Naive B cell (primary cell): ENCODE data around the gene ZNF787. TPM values are rescaled to one million over a fixed set of nuclear protein-coding genes. Genes with fewer than 3 reads are reported as not detected.
A peak's percentile ranks its signal among the peaks of the same experiment; 100 is the strongest.
"Not testable (repeated sequence)": the region's sequence is repeated elsewhere in the genome, so short reads cannot be mapped to it uniquely, and the experiment has no call there.

Experiments used
- ATAC-seq, 2 donors: fragments of 150-1000 bp; cut with Tn5 transposase; 2 replicates each; pipeline ENCODE4 v1.10.0; 2021; ENCODE audit warnings: low read depth in 2 of 2, mild to moderate bottlenecking in 2 of 2, moderate library complexity in 2 of 2
- DNase-seq: peaks from one replicate; pipeline ENCODE4 v3.0.0; 2022
- H3K27ac Mint-ChIP-seq, 6 donors: one replicate each; pipeline ENCODE4 v1.8.0; 2020 to 2022; ENCODE audit warnings: mild to moderate bottlenecking in 6 of 6, mixed read lengths in 6 of 6, moderate library complexity in 5 of 6, inconsistent platforms in 2 of 6
- H3K27me3 Mint-ChIP-seq, 3 donors: one replicate each; pipeline ENCODE4 v1.8.0; 2021 to 2022; ENCODE audit warnings: mixed read lengths in 3 of 3, mild to moderate bottlenecking in 1 of 3
- H3K36me3 Mint-ChIP-seq, 2 donors: one replicate each; pipeline ENCODE4 v1.8.0; 2020 to 2022; ENCODE audit warnings: mixed read lengths in 2 of 2, inconsistent platforms in 1 of 2, mild to moderate bottlenecking in 1 of 2
- H3K4me1 Mint-ChIP-seq, 3 donors: one replicate each; pipeline ENCODE4 v1.8.0; 2020 to 2022; ENCODE audit warnings: mixed read lengths in 3 of 3, inconsistent platforms in 1 of 3, mild to moderate bottlenecking in 1 of 3, moderate library complexity in 1 of 3
- H3K4me3 Mint-ChIP-seq, 8 donors: one replicate each; pipeline ENCODE4 v1.8.0; 2020 to 2022; ENCODE audit warnings: mild to moderate bottlenecking in 8 of 8, mixed read lengths in 8 of 8, moderate library complexity in 8 of 8, inconsistent platforms in 2 of 8
- H3K9me3 Mint-ChIP-seq, 7 donors: one replicate each; pipeline ENCODE4 v1.8.0; 2020 to 2022; ENCODE audit warnings: mixed read lengths in 7 of 7, mild to moderate bottlenecking in 5 of 7, inconsistent platforms in 2 of 7, moderate library complexity in 1 of 7
- polyA plus RNA-seq, 6 donors: library from polyadenylated mRNA; unstranded; fragments of 300-500 nt; fragmentation: Illumina TruSeq; gene quantifications; one replicate each; pipeline ENCODE4 v1.2.3, GENCODE V29; 2021; ENCODE audit warnings: low read depth in 6 of 6

The ZNF787 gene
- polyA plus RNA-seq, 6 donors from 2014 or later, result 1.4 to 4.7 (median 2.5) TPM

DNA sequence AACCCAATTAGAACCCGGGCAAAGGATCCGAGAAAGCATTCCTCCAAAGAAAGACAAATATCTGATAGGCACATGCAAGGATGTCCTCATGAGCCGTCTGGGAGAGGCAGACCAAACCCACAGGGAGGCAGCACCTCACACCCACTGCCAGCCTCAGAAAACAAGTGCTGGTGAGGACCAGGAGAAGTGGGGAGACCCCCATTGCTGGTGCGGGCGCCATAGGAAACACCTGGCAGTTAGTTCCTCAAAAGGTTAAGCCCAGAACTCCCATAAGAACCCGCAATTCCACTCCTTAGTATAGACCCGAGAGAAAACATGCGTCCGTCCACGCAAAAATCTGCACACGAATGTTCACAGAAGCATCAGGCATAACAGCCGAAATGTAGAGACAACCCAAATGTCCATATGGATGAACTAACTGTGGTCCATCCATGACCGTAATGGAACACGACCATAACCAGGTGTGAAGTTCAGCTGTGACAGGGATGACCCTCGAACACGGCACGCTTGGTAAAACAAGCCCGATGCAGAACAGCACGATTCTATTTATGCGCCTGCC is 7.9 kb downstream of the ZNF787 start:
- Mint-ChIP-seq H3K9me3 (no peaks in the 10 kb centered on the region), H3K27ac (peak overlapping the region; percentile 77 to 98 (median 97)), H3K4me3 (peak overlapping the region; percentile 74 to 89 (median 86)), H3K27me3 (no peaks in the 10 kb centered on the region), H3K4me1 (peaks cover 59 to 91% (median 84%) of the 10 kb centered on the region in 3 donors), H3K36me3 (no peaks in the 10 kb centered on the region)
- ATAC-seq (peak; percentile 53), DNase-seq (peak; percentile 73)

DNA sequence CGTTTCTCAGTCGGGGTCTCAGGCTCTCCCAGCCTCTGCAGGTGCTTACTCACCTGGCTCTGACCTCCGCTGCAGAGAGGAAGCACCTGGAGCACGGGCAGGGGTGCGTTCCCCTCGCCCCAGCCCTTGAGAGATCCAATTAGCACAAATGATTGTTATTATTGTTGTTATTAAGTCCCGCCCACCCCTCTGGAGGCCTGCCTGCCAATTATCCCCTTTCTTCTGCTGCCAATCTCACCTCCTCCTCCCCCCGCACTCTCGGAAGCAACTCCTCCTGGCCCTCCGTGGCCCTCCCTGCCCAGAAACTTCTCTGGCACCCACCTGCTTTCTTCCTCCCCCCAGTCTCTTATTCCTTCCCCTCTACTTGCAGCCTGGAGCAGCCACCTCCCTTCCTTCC is 8.8 kb downstream of the ZNF787 start:
- Mint-ChIP-seq H3K4me3 (peak overlapping the region; percentile 76 to 90 (median 87)), H3K9me3 (no peaks in the 10 kb centered on the region), H3K36me3 (no peaks in the 10 kb centered on the region), H3K27ac (peak overlapping the region; percentile 93 to 98 (median 96)), H3K27me3 (no peaks in the 10 kb centered on the region), H3K4me1 (peaks cover 58 to 91% (median 84%) of the 10 kb centered on the region in 3 donors)
- ATAC-seq (no peak), DNase-seq (no peak)

DNA sequence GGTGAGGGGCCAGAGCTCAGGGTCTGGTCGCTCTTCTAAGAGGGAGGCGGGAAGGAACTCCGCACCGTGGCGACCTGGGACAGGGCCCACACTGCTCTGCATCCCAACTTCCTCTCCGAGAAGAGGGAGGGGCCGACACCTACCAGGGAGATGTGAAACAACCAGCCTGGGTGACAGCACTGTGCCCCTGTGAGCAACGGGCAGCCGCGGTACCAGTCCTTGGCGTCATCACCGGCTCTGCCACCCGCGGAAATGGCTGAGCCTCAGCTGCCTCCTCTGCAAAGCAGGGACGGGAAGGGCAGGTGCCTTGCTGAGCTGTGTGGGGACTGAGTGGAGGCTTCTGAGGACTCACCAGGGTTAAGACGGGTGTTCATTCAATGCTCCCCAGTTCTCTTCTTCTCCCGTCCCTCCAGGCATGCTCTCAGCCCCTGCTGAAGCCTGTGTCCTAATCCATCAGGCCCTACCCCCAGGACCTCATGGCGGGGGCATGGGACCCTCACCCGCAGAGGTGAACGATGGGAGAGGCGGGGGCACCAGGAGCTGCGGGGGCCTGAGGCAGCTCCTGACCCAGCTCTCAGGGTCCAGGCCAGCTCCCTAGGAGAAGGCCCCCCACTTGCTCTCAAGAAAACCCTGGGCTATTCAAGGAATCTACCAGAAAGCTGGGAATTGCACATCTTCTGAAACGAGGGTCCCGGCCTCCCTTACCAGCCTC is 9.3 kb downstream of the ZNF787 start:
- Mint-ChIP-seq H3K36me3 (no peaks in the 10 kb centered on the region), H3K27me3 (no peaks in the 10 kb centered on the region), H3K27ac (peak overlapping the region; percentile 93 to 98 (median 96)), H3K9me3 (no peaks in the 10 kb centered on the region), H3K4me3 (peak overlapping the region; percentile 84 to 90 (median 87)), H3K4me1 (peaks cover 62 to 93% (median 87%) of the 10 kb centered on the region in 3 donors)
- DNase-seq (peak; percentile 84), ATAC-seq (peak; percentile 87 to 90)

DNA sequence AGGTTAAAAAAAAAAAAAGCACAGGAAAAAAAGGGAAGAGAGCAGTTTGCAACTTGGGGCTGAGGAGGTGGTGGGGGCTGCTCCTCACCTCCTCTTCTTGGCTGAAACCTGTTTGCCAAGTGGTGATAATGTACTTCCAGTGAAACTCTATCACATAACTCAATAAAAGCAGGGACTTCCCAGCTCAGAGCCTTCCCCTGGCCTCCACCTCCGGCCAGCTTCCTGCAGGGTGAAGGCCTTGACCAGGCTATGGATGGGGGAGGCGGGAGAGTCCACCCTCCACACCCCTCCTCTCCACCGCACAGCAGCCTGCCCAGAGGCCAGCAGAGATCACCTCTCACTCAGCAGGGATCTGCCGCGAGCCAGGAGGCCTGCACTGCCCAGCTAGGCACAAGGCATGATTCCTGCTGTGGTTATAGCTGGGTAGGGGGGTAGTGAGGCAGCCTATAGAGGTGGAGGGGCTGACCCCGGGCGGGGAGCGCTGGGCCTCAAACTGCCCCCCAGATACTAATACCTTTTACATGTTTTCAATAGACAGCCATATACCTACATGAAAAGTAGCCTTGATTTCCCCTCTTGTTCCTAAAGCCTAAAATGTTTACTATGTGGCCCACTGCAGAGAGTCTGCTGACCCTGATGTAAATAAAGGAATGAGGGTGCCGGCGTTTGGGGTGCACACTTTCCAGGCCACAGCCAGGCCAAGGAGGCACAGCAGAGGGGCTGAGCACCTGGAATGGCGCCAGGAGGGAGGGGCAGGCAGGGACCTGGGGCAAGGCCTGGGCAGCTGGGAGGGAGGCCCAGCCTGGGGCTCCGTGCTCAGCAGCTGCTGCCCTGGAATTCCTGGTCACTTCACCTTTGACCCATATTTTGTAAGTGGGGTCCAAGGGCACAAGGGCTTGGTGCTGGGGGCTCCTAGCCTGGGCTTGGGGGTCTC is 10.3 kb downstream of the ZNF787 start:
- DNase-seq, result no peak
- Mint-ChIP-seq H3K4me3 (peak overlapping the region; percentile 36 to 90 (median 87)), H3K36me3 (no peaks in the 10 kb centered on the region), H3K27ac (peak overlapping the region in 5 of 6 donors; percentile 57 to 98 (median 96)), H3K4me1 (peaks cover 66 to 96% (median 91%) of the 10 kb centered on the region in 3 donors), H3K27me3 (no peaks in the 10 kb centered on the region), H3K9me3 (no peaks in the 10 kb centered on the region)
- no peak for ATAC-seq

DNA sequence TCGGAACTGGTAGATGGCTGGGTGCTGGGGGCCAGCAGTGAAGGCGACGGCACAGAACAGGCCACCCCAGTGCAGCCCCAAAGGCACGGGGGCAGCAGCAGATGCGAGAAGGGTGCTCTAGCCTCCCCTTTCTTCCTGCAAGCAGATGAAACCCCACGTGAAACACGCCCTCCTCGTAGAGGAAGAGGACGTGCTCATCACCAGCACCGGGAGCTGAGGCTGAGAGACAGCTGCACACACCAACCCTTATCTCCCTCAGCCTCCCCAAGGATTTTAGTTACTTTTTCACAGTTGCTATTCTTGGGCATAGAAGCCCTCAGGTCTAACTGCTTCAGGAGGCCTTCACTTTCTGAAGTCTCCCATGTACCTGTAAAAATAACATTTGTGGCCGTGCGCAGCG is 11.9 kb downstream of the ZNF787 start:
- ATAC-seq, result no peak
- Mint-ChIP-seq H3K27me3 (no peaks in the 10 kb centered on the region), H3K9me3 (no peaks in the 10 kb centered on the region), H3K4me3 (peak overlapping the region; percentile 20 to 80 (median 58)), H3K27ac (peak overlapping the region in 5 of 6 donors; percentile 30 to 95 (median 72)), H3K4me1 (peaks cover 65 to 95% (median 91%) of the 10 kb centered on the region in 3 donors), H3K36me3 (no peaks in the 10 kb centered on the region)
- DNase-seq, result peak; percentile 29

DNA sequence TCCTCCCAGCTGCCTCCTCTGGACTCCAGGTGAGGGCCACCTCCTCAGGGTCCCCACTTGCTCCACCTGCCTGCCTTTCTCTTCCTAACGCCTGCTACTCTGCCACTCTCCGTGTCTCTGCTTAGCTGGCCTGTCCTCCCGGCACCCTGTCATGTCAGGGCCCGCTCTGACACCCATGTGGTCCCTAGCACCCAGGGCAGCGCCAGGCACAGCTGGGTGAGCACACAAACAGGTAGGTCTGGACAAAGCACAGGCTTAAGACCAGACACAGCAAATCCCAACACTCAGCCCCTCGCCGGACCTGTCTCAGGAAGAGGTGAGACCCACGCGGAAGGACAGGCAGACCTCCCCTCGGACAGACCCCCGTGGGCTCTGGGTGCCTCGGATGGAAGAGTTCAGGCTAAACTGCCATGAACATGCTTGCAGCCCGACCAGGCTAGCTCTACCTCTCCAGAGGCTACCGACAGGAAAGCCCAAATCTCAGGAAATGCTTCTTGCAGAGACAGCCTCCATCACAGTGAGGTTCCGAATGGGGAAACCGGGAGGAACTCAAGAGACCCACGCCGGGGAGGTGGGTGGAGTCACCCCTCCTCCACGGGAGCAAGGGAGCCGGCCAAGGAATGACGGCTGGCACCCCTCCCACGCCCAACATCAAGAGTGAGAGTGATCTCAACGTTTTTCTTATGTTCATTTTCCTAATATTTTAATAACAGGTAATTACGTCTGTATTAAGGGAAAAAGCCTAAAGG is 12.5 kb downstream of the ZNF787 start:
- DNase-seq, result no peak
- H3K36me3 Mint-ChIP-seq, result no peaks in the 10 kb centered on the region
- H3K4me1 Mint-ChIP-seq, result peaks cover 60 to 90% (median 85%) of the 10 kb centered on the region in 3 donors

DNA sequence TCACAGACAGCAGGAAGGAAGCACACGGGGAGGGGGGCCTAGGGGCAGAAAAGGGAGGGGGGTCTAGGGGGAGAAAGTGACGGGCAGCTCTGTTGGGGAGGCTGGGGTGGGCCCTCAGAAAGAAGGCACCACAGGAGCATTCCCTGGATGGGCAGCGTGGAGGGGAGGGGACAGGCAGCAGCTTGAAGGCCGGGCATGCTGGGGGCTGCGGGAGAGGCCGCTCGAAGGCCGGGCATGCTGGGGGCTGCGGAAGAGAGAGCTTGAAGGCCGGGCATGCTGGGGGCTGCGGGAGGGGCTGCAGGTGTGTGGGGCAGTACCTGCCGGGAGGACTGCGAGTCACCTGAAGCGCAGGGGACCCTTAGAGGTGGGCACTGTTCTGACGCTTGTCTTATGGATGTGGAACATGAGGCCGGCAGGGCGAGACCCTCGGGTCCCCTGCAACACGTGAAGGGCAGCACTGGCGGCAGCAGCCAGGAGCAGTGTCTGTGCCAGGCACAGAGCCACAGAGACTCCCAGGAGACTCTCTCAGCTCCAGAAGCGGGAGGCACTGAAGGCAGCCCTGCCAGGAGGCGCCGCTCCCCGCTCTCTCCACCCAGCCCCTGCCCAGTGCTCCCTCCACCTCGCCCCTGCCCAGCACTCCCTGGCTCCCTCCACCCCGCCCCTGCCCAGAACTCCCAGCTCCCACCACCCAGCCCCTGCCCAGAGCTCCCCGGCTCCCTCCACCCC is 13.3 kb downstream of the ZNF787 start:
- Mint-ChIP-seq H3K4me3 (peak overlapping the region in 4 of 8 donors; percentile 1 to 52 (median 38)), H3K4me1 (peaks cover 52 to 81% (median 76%) of the 10 kb centered on the region in 3 donors), H3K27me3 (no peaks in the 10 kb centered on the region), H3K36me3 (no peaks in the 10 kb centered on the region), H3K9me3 (no peaks in the 10 kb centered on the region), H3K27ac (peak overlapping the region in 5 of 6 donors; percentile 47 to 96 (median 81))
- DNase-seq (no peak), ATAC-seq (no peak)

More for the DNA sequence above, 12.5 kb downstream of the ZNF787 start:
- ATAC-seq, result no peak
- no peaks in the 10 kb centered on the region for H3K27me3 Mint-ChIP-seq
- no peaks in the 10 kb centered on the region for H3K9me3 Mint-ChIP-seq
- peak overlapping the region in 7 of 8 donors; percentile 20 to 80 (median 55) for H3K4me3 Mint-ChIP-seq
- H3K27ac Mint-ChIP-seq, result peak overlapping the region in 5 of 6 donors; percentile 72 to 96 (median 95)

DNA sequence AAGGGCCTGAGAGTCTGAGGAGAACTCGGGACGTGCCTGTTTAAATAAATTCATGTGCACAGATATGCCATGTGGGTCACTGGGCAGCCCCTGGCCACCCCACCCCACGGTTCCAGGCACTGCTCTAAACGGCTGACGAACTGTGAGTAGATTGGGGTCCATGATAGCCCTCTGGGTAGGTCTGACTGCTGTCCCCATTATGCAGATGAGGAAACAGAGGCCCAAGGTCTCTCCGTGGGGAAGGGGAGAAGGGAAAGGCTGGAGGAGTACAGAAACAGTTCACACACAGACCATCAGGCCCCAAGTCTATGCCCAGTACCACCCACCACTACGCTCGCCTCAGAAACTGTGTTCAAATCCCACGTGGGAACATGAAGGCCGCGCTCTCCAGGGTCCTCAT is 14.1 kb downstream of the ZNF787 start:
- Mint-ChIP-seq H3K4me1 (peaks cover 47 to 73% (median 68%) of the 10 kb centered on the region in 3 donors), H3K36me3 (no peaks in the 10 kb centered on the region), H3K9me3 (no peaks in the 10 kb centered on the region), H3K27me3 (no peaks in the 10 kb centered on the region), H3K4me3 (peak overlapping the region in 5 of 8 donors; percentile 47 to 89 (median 62)), H3K27ac (peak overlapping the region; percentile 76 to 96 (median 88))
- DNase-seq, result no peak
- no peak for ATAC-seq

DNA sequence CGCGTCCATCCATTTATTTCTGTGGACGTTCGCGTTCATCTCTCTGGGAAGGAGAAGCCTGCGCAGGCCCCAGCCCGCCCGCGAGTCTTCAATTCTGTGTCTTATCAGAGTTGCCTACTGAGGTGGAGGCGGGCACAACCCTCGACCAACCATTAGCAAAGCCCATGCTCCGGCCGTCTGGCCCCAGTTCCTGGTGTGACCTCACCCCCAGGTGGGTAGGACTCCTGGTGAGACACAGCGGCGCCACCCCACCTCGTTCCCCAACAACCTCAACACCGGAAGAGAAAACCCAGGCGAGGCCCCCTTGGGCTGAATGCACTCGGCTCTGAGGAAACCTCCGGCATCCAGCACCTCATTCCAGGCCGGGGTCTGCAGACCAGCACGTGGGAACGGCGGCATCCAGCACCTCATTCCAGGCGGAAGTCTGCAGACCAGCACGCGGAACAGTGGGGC is 14.7 kb downstream of the ZNF787 start:
- DNase-seq (no peak), ATAC-seq (no peak)
- peak overlapping the region in 4 of 8 donors; percentile 52 to 79 (median 66) for H3K4me3 Mint-ChIP-seq
- H3K36me3 Mint-ChIP-seq, result peaks cover 0 to 5% of the 10 kb centered on the region in 2 donors
- H3K27ac Mint-ChIP-seq, result peak overlapping the region; percentile 72 to 96 (median 94)
- H3K4me1 Mint-ChIP-seq, result peaks cover 43 to 71% (median 63%) of the 10 kb centered on the region in 3 donors
- no peaks in the 10 kb centered on the region for H3K9me3 Mint-ChIP-seq
- H3K27me3 Mint-ChIP-seq, result no peaks in the 10 kb centered on the region

DNA sequence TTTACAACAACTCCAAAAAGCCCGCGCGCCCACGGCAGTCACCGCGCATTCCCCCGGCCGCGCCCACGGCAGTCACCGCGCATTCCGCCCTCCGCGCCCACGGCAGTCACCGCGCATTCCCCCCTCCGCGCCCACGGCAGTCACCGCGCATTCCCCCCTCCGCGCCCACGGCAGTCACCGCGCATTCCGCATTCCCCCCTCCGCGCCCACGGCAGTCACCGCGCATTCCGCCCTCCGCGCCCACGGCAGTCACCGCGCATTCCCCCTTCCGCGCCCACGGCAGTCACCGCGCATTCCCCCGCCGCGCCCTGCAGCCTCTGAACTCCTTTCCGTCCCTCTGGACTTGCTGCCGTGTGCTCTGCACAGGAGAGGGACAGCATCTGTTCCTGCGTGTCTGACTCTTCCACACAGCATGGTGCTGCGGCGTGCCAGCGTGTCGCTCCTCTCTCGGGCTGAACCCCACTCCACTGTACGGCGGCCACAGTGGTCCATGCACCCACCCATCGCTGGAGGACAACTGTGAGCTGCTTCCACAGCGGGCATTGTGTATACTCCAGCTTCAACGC is 15.2 kb downstream of the ZNF787 start:
- H3K9me3 Mint-ChIP-seq, ATAC-seq, DNase-seq, H3K27me3 Mint-ChIP-seq, H3K36me3 Mint-ChIP-seq: not testable (repeated sequence)
- peaks cover 42 to 65% (median 58%) of the 10 kb centered on the region in 3 donors for H3K4me1 Mint-ChIP-seq
- peak overlapping the region; percentile 86 to 96 (median 94) for H3K27ac Mint-ChIP-seq
- peak overlapping the region in 6 of 8 donors; percentile 63 to 85 (median 74) for H3K4me3 Mint-ChIP-seq

DNA sequence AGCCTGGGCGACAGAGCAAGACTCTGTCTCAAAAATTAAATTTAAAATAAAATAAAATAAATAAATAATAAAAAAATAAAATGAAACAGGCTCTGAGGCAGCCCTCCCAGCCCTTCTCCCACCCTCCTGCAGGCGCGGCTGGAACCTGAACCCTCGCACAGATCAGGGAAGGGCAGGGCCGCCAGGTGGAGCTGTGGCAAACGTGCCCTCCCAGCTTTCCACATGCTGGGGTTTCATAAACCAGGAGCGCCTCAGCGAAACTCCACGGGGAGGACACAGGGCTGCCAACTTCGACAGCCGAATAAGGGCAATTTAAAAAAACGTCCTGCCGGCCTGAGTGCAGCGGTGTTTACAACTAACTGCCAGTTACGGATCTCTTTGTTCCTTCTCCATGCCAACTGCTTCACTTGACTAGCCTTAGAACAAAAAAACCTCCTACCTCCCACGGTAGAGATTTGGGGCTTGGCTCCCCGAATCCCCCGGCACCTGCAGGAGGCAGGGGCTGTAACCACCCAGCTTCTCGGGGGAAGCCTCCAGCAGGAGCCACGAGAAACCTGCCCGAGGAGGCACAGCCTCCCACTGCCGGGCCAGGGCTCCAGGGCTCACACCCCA is 15.9 kb downstream of the ZNF787 start:
- Mint-ChIP-seq H3K4me3 (peak overlapping the region; percentile 63 to 85 (median 76)), H3K27ac (peak overlapping the region; percentile 86 to 96 (median 92)), H3K36me3 (peaks cover 0 to 7% of the 10 kb centered on the region in 2 donors), H3K27me3 (no peaks in the 10 kb centered on the region), H3K4me1 (peaks cover 38 to 58% (median 50%) of the 10 kb centered on the region in 3 donors), H3K9me3 (no peaks in the 10 kb centered on the region)
- ATAC-seq, result peak; percentile 88 to 90
- peak; percentile 74 for DNase-seq
